Limb (tissue), 2 donors: ENCODE measurements around the gene SARNP.
A peak's percentile ranks its signal among the peaks of the same experiment; 100 is the strongest.

ENCODE experiments used
- DNase-seq, 2 donors: peaks; one replicate each; pipeline ENCODE4 v3.0.0-alpha.2; 2016; ENCODE audit errors: extremely low spot score in 2 of 2

Gene SARNP

DNA sequence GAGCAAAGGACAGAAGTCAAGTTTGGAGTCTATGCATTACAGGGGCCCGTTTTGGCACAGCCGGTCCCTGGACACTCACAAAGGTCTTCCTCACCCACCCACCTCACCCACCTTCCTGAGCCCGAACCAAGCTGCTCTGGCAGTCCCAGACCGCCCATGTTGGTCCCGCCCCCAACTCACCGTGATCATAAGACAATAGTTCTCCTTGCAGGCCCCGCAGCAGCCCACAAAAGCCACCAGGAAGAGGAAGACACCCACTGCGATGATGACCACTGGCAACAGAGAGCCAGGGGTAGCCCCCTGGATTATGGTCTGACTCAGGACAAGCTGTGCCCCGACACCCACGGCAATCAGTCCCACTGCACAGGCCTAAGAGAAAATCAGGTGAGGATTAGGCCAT, 90.6 kb downstream of the SARNP start:
- no peak for DNase-seq

DNA sequence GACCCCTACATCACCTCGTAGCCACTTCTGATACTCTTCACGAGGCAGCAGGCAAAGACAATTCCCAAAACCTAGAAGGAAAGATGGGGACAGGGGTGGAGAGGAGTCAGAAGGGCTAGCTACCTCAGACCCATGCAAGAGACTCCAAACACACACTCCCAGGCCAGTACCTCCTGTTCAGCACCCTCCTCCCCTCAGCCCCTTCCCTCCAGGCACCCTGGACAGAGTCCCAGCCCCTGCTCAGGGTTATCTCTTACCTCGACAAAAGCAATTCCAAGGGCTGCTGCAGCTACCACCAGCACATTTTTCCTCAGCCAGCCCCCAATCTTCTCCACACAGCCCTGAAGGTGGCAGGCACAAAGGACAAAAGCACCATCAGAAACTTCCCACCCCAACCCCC, 92.0 kb downstream of the SARNP start:
- no peak for DNase-seq

DNA sequence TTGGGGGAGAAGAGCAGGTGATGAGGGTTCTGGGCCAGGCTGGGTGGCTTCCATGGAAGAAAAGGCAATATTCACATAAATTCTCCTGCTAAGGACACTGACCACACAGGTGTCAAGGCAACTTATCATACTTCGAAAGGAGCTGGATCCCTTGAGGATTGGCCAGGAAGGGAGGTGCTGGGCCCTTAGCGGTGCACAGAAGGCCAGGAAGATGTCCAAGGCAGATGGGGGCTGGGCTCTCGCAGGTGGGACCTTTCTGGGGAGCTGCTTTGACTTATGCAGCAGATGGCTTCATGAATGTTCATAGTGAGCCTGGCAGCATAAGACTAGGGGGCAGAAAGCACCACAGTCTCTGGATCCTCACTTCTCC, 92.6 kb downstream of the SARNP start:
- no peak for DNase-seq

DNA sequence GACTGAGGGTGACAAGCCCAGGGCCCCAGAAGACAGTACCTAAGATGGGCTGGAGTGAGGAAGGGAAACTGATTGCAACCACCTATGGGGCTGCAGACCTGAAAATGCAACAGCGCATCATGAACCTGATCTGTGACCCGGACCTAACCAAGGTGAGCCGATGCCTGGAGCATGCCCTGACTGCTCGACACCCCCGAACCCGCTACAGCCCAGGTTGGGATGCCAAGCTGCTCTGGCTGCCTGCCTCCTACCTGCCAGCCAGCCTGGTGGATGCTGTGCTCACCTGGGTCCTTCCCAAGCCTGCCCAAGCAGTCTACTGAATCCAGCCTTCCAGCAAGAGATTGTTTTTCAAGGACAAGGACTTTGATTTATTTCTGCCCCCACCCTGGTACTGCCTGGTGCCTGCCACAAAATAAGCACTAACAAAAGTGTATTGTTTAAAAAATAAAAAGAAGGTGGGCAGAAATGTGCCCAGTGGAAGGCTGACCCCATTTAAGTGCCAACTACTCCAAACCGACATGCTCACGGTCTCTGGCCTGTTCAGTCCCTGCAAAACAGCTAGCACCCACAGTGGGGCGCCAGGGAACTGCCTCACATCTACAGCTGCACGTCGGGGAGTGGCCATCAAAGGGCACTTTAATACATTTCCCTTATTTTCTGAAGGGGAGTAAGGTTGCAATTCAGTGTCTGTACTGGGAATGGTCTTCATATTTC, 93.1 kb downstream of the SARNP start:
- no peak for DNase-seq

DNA sequence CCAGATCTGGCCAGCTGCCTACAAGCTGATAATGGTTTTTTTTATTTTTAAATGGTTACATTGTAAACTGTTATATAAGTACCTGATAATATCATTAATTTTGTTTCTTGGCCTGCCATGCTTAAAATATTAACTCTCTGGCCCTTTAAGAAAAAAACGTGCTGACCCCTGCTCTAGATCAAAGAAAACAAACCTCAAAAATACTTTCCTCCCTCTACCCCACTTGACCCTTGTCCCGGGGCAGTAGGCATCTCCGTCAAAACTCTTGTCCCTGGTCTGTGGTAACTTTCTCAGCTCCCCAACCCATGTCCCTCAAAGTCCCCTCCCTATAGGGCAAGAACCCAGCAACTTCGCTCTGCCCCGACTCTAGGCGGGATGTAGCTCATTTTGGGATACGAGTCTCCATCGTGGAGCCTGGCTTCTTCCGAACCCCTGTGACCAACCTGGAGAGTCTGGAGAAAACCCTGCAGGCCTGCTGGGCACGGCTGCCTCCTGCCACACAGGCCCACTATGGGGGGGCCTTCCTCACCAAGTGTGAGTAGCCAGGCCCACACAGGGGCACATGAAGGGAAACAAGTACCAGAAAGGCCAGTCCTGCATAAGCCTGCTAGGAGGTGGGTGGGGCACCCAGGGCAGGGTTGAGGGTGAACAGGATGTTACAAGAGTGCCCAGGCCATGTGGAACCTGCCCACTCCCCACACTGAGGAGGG, 93.9 kb downstream of the SARNP start:
- no peak for DNase-seq

DNA sequence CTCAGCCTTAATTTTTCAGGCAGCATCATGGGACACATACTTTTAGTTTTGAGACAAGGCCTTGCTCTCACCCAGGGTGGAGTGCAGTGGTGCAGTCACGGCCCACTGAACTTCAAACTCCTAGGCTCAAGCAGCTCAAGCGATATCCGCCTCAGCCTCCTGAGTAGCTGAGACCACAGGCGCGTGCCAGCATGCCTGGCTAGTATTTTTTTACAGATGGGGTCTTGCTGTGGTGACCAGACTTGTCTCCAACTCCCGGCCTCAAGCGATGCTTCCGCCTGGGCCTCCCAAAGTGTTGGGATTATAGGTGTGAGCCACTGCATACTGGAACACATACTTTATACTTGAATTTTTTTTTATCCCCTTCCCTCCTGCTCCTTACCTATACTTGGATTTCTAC, 94.6 kb downstream of the SARNP start:
- no peak for DNase-seq

DNA sequence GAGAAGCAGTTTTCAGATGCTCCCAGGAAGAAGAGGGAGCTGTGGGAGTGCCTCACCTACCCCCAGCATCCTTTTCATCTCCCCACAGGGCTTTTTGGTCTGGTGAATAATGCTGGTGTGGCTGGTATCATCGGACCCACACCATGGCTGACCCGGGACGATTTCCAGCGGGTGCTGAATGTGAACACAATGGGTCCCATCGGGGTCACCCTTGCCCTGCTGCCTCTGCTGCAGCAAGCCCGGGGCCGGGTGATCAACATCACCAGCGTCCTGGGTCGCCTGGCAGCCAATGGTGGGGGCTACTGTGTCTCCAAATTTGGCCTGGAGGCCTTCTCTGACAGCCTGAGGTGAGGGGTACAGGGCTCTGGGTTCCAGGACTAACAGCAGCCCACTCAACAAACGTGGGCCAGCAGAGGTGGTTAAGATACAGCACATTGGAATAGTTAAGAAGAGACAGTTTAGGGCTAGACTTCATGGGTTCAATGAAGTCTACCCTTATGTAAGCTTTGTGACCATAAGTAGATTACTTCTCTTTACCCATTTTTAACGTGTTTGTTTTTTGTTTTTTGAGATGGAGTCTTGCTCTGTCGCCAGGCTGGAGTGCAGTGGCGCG, 95.8 kb downstream of the SARNP start:
- DNase-seq: no peak

DNA sequence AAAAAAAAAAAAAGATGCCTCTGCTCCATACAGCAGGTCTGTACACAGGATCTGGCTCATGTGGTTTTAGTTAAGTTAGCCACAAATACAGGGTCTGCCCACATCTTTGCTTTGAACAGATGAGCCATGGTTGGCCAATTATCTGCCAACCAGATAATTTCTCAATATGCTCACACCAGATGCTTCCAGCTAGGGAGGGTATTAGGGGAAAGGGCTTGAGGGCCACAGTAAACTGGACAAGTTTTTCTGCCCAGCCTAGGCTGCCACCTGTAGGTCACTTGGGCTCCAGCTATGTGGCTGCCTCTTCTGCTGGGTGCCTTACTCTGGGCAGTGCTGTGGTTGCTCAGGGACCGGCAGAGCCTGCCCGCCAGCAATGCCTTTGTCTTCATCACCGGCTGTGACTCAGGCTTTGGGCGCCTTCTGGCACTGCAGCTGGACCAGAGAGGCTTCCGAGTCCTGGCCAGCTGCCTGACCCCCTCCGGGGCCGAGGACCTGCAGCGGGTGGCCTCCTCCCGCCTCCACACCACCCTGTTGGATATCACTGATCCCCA, 96.6 kb downstream of the SARNP start:
- no peak for DNase-seq

DNA sequence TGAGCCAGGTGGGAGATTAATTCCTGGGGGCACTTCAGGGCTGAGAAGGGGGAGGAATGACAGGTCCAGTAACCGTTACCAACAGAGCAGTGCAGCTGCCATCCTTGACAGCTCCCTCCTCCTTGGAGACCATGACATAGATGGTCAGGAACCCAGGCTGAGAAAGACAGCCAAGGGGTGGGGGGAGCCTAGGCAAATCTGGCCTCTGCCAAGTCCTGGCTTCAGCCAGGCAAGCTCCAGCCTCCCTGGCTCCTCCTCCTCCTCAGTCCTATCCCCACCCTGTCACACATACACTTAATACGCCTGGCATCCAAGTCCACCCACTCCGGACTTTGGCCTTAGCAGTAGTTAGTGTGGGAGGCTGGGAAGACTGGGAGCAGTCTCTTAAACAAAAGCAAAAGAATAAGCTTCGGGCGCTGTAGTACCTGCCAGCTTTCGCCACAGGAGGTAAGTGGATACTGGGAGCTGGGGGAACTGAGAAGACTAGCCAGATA, 97.4 kb downstream of the SARNP start, which contains the start of gene RDH5:
TSS of gene RDH5 (plus strand) at position 323 of the 494 bp plus-strand sequence. CDS start 792 bp downstream, outside the sequence.
- DNase-seq: no peak

DNA sequence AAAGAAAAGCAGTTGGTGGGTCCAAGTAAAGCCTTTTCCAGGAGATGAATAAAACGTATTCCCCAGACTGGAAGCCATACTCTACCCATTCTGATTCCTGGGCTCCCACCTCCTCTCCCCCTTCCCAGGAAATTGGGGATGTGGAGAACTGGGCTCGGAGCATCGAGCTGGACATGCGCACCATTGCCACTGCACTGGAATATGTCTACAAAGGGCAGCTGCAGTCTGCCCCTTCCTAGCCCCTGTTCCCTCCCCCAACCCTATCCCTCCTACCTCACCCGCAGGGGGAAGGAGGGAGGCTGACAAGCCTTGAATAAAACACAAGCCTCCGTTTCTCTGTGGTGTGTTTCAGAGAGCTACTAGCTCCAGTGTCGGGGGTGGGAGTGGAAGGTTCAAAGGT, 98.2 kb downstream of the SARNP start:
- no peak for DNase-seq

DNA sequence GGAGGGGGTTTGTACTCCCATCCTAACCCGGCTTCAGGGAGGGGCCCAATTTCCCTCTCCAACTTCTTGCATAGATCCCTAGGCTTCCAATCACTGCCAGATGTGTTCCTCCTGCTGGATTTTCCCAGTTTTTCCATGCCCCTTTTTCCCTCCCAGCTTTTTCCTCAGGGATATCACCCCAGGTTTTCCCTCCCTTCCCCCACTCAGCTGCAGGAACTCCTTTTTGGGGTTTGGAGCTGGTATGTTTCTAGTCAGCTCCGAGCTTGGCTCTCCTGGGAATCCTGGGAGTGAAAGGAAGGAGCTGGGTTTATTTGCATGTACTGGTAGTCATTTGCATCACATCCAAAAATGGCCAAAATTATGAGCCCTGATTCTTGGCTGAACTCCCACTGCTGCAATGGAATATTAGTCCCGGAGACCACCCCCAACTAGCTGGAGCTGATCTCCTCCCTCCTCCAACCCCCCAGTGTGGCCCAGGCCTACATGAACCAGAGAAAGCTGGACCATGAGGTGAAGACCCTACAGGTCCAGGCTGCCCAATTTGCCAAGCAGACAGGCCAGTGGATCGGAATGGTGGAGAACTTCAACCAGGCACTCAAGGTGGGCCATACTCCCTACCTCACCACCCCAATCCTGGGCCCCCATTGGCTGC, 98.8 kb downstream of the SARNP start:
- DNase-seq: no peak

DNA sequence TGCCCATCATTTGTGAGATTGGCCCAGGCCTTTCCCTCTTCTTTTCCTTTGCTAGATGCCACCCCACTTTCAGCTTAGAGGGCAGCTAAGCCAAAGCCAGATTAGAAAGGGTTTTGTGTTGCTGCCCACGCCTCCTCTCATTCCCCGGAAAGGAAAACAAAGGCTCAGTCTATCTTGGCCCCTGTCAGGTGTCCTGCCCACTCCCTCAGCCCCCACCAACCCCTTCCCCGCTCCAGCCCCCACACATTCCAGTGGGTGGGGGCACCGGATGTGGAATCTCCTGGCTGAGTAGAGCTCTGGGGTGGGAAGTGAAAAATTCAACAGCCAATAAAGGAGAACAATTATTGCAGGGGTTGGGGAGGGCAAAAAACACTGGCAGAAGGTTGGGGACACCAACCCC, 99.5 kb downstream of the SARNP start:
- no peak for DNase-seq

DNA sequence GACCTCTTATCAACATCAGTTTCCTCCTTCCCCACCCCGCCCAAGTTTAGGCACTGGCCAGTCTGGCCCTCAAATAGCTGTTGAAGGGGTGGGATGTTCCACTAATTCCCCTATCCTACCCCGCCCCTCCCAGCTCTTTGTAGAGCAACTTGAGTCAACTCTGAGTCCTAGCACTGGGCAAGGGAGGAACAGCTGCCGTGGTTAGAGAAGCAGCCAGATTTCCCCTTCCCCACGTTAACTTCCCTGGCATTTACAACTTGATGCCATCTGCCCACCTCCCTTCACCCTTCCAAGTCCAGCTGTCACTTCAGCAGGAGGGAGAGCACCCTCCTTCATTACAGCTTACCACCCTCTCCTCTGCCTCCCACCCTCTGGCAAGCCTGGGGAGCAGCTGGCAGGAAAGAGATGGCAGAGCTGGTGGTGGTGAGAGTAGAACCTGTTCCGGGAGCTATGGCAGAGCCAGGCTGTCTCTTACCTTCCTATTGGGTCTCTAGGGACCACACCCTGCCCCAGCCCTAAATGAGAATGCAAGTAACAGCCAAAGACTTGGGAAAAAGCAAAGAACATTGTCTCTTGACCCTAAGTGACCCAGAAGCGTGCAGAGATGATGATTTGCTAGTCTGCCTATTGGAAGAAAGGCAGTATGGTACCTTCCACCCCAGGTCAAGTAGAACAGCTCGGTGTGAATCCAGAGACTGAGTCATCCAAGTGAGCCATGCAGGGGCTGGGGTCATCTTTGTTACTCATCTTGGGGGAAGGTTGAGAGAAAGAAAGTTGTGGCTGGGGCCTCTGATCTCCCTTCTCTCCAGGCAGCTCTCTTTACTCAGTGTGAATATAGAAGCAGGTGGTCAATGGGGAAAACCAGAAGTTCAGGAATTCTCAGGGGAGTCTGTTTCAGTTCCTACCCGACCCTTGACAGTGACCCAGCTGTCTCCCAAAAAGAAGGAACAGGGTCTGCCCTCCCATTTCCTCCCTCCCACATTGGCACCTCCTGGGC, 100.2 kb downstream of the SARNP start:
- DNase-seq: no peak

DNA sequence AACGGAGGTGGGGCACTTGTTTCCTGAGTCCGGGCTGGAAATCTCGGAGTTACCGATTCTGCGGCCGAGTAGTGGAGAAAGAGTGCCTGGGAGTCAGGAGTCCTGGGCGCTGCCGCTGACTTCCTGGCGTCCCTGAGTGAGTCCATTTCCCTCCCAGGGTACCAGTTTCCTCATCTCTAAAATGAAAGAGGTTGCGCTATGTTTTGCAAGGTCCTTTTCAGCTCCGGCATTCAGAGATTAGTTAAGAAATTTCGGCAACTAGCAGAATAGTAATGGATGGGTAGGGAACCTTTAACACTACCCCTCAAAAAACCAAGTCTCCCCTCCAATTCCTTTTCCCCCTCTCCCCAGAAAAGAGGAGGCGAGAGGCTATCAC, 101.0 kb downstream of the SARNP start:
- no peak for DNase-seq

DNA sequence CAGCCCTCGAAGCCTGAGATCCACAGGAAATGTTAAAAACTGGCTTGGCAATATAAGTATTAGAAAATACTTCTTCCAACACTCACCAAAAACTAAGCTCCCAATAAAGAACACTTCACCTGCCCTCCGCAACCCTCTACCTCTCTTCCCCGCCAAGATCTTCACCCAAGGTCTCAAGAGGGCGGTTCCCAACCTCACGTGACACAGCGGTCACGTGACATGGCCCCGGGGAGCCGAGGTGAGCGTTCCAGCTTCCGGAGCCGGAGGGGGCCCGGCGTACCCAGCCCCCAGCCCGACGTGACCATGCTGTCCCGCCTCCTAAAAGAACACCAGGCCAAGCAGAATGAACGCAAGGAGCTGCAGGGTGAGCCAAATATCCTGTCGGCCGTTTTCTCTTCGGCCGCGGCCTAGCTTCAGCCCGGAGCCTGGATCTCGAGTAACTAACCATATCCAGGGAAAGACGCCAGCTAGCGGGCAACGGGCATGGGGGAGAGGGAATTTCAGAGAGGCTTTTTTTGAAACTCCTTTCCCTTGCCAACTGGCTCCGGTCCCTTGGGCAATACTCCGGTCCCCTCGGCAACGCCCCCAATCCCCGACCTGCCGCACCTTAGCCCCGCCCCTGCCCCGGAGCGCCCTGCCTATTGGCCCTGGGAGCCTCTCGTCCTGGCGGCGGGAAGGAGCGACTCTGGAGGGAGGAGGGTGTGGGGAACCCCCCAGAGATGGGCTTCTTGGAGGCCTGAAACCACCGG, 101.5 kb downstream of the SARNP start, which contains the start of gene BLOC1S1:
TSS of gene BLOC1S1 (plus strand) at position 214 of the 749 bp plus-strand sequence. CDS start at position 220, 6 bp downstream.
- DNase-seq: peak; percentile 88 to 96

DNA sequence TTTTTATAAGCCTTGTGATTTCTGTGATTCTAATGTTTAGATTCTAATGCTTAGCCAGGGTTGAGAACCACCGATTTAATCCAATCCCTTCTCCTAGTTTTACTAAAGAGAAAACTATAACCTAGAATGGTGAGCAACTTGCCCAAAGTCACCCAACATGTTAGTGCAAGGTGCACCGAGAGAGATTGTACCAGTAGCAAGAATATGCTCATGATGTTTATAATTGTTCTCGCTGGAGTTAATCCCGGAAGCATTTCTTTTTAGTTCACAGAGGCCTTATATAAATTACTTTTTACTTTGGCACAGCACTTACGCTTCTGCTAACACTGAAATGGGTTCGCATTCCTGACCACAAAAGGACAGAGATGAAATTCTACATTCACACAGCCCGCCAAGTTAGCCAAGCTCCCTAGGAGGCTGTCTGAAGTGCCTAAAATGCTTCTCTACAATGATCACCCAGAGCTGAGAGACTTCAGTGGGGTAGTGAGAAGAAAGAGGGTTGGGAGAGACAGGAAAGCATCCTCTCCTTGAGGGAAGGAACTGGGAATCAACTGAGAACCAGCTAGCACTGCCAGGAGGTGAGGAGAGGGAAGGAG, 102.3 kb downstream of the SARNP start:
- DNase-seq: no peak

DNA sequence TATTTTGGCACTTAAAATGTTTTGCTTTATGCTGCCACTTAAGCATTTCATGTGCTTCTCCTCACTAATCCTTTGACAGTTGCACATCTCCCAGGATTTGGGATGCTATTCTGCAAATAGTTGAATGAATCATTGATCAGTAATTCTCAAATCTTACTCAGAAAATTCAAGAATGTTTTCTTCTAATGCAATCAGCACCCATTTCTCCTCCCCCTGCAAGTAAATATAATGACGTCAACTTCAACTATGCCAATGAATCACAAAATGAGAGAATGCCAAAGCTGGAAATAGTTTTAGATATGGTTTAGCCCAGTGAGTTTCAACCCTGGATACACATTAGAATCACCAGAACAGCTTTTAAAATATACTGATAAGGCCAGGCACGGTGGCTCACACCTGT, 103.8 kb downstream of the SARNP start:
- no peak for DNase-seq

DNA sequence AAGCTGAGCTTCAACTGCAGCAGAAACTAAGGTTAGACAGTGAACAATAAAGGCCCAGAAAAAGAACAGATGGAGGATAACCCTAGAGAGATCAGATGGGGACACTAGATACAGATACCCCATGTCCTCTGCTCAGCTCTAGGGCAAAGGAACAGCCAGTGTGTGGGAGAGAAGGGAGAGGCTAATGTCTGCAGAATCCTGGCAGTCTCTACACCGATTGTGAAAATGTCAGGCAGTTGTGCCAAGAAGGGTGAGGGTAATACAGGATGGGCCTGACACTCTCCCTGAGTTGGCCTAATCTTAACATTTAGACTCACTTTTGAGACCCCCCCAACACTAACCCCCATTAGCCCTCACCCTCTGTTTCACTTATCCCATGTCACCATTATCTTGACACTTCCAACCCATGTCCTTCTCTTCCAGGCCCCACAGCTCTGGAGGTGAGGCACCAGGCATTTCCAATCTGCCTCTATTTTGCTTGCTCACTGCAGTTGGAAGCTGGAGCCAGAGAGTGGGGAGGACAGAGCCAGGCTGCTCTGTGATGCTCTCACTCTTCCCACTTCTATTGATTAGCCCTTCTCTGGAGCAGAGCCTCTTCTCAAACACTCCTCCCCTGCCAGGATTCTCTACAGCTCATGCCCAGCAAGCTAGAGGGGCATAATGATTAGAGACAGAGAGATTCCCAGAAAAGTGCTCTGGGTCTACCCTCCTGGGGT, 104.7 kb downstream of the SARNP start:
- DNase-seq: no peak
